Parathyroid adenoma (tissue), 2 donors: ENCODE measurements around the gene FAM222B.

Experiments used
- H2AFZ ChIP-seq: fragments of 300-600 bp; sonication (generic); one replicate; pipeline ENCODE4 v1.7.0; 2017; ENCODE audit warnings: antibody characterized with exemption, mild to moderate bottlenecking
- H3K27ac ChIP-seq: fragments of 300-600 bp; sonication (generic); one replicate; pipeline ENCODE4 v1.7.0; 2017
- H3K27me3 ChIP-seq: fragments of 300-600 bp; sonication (generic); one replicate; pipeline ENCODE4 v1.7.0; 2017; ENCODE audit warnings: low read length; ENCODE audit not compliant: control insufficient read depth, insufficient read depth
- H3K36me3 ChIP-seq: fragments of 300-600 bp; sonication (generic); one replicate; pipeline ENCODE4 v1.7.0; 2017; ENCODE audit warnings: low read length; ENCODE audit not compliant: control insufficient read depth, insufficient read depth
- H3K4me1 ChIP-seq: fragments of 300-600 bp; sonication (generic); one replicate; pipeline ENCODE4 v1.7.0; 2017; ENCODE audit warnings: control low read depth
- H3K4me2 ChIP-seq: fragments of 300-600 bp; sonication (generic); one replicate; pipeline ENCODE4 v1.7.0; 2017; ENCODE audit warnings: low read length
- H3K4me3 ChIP-seq: fragments of 300-600 bp; sonication (generic); one replicate; pipeline ENCODE4 v1.7.0; 2017; ENCODE audit warnings: low read depth, low read length
- H3K79me2 ChIP-seq: fragments of 300-600 bp; sonication (generic); one replicate; pipeline ENCODE4 v1.7.0; 2017; ENCODE audit warnings: control low read depth
- H3K9ac ChIP-seq: fragments of 300-600 bp; sonication (generic); one replicate; pipeline ENCODE4 v1.7.0; 2017; ENCODE audit warnings: mild to moderate bottlenecking
- H3K9me3 ChIP-seq: fragments of 300-600 bp; sonication (generic); one replicate; pipeline ENCODE4 v1.7.0; 2017; ENCODE audit warnings: low read length; ENCODE audit not compliant: control insufficient read depth
- CTCF ChIP-seq: fragments of 300-600 bp; sonication (generic); IDR thresholded peaks from one replicate; pipeline ENCODE4 v1.7.0; 2017; ENCODE audit warnings: antibody characterized with exemption, mild to moderate bottlenecking
- donor health status: primary hyperparathyroidism.

FAM222B gene

GRCh38 chr17:28741358-28742349 lies 100.9 kb downstream of the FAM222B start:
- Histone ChIP-seq H3K4me3 (no peak overlapping the region), H3K36me3 (no peaks in the 10 kb centered on the region), H3K27ac (no peak overlapping the region), H3K9ac (no peak overlapping the region), H3K4me2 (no peak overlapping the region), H3K79me2 (no peaks in the 10 kb centered on the region), H3K9me3 (no peaks in the 10 kb centered on the region), H3K4me1 (peaks cover 11% of the 10 kb centered on the region), H2AFZ (no peak overlapping the region), H3K27me3 (no peaks in the 10 kb centered on the region)
- TF ChIP-seq CTCF = no peak

GRCh38 chr17:28740406-28741357 lies 101.9 kb downstream of the FAM222B start:
- H3K4me1 ChIP-seq = peaks cover 4% of the 10 kb centered on the region
- H3K4me3 ChIP-seq = no peak overlapping the region
- H3K79me2 ChIP-seq = no peaks in the 10 kb centered on the region
- no peak overlapping the region for H3K27ac ChIP-seq
- H3K27me3 ChIP-seq = no peaks in the 10 kb centered on the region
- no peak overlapping the region for H2AFZ ChIP-seq
- H3K9me3 ChIP-seq = no peaks in the 10 kb centered on the region
- H3K4me2 ChIP-seq = no peak overlapping the region
- no peak overlapping the region for H3K9ac ChIP-seq
- H3K36me3 ChIP-seq = no peaks in the 10 kb centered on the region
- TF ChIP-seq CTCF = no peak

GRCh38 chr17:28738680-28739384 lies 103.8 kb downstream of the FAM222B start:
- no peak overlapping the region for H3K4me3 ChIP-seq
- no peak for TF ChIP-seq CTCF
- no peak overlapping the region for H3K27ac ChIP-seq

GRCh38 chr17:28737770-28738679 lies 104.6 kb downstream of the FAM222B start:
- H3K9me3 ChIP-seq = no peaks in the 10 kb centered on the region
- no peak overlapping the region for H3K9ac ChIP-seq
- H3K27me3 ChIP-seq = no peaks in the 10 kb centered on the region
- H2AFZ ChIP-seq = no peak overlapping the region
- no peaks in the 10 kb centered on the region for H3K79me2 ChIP-seq
- TF ChIP-seq CTCF = no peak
- H3K27ac ChIP-seq = no peak overlapping the region
- no peaks in the 10 kb centered on the region for H3K36me3 ChIP-seq
- H3K4me3 ChIP-seq = no peak overlapping the region
- H3K4me2 ChIP-seq = no peak overlapping the region
- no peaks in the 10 kb centered on the region for H3K4me1 ChIP-seq

More at GRCh38 chr17:28738680-28739384, 103.8 kb downstream of the FAM222B start:
- Histone ChIP-seq H3K36me3 (no peaks in the 10 kb centered on the region), H3K9ac (no peak overlapping the region), H3K4me1 (no peaks in the 10 kb centered on the region), H3K4me2 (no peak overlapping the region), H3K27me3 (no peaks in the 10 kb centered on the region), H2AFZ (no peak overlapping the region), H3K9me3 (no peaks in the 10 kb centered on the region), H3K79me2 (no peaks in the 10 kb centered on the region)
